HepG2 (cell line): ENCODE data around the gene SGIP1. TPM values are rescaled to one million over a fixed set of nuclear protein-coding genes. Genes with fewer than 3 reads are reported as not detected.

Source experiments
- ARID5B ChIP-seq: IDR thresholded peaks from 2 replicates; pipeline ENCODE4 v1.4.0; 2020; ENCODE audit warnings: mild to moderate bottlenecking, missing genetic modification reagents
- CREB1 ChIP-seq, 2 experiments: fragments of 450-650 bp in 1 of 2; IDR thresholded peaks; 2 replicates each; pipeline ENCODE4 v1.6.1; 2016 to 2017; ENCODE audit warnings: control low read depth in 1 of 2, mild to moderate bottlenecking in 1 of 2, missing compliant biosample characterization in 1 of 2, missing genetic modification characterization in 1 of 2
- FOSL2 ChIP-seq: sonication (generic); formaldehyde crosslinking; IDR thresholded peaks from 2 replicates; pipeline ENCODE4 v1.4.0; 2020; ENCODE audit warnings: missing genetic modification reagents
- FOXA3 ChIP-seq: IDR thresholded peaks from 2 replicates; pipeline ENCODE4 v1.6.1; 2016; ENCODE audit warnings: missing genetic modification reagents, missing compliant biosample characterization
- NFKBIZ ChIP-seq: IDR thresholded peaks from 2 replicates; pipeline ENCODE4 v1.6.1; 2018; ENCODE audit warnings: missing genetic modification reagents, missing compliant biosample characterization
- RARA ChIP-seq: IDR thresholded peaks from 2 replicates; pipeline ENCODE4 v1.6.1; 2016; ENCODE audit warnings: missing genetic modification reagents, missing compliant biosample characterization
- SOX5 ChIP-seq: IDR thresholded peaks from 2 replicates; pipeline ENCODE4 v1.6.1; 2016; ENCODE audit warnings: borderline replicate concordance
- TBX3 ChIP-seq: fragments of 450-650 bp; IDR thresholded peaks from 2 replicates; pipeline ENCODE4 v1.6.1; 2017; ENCODE audit warnings: antibody characterized with exemption, mild to moderate bottlenecking, inconsistent platforms, borderline replicate concordance
- TCF7L2 ChIP-seq: IDR thresholded peaks from 2 replicates; pipeline ENCODE4 v1.6.1; 2011; ENCODE audit warnings: mild to moderate bottlenecking, low read depth, low read length, moderate library complexity
- YEATS2 ChIP-seq: sonication (generic); formaldehyde crosslinking; IDR thresholded peaks from 2 replicates; pipeline ENCODE4 v1.4.0; 2020; ENCODE audit warnings: missing genetic modification reagents, borderline replicate concordance
- ZBTB38 ChIP-seq: sonication (generic); formaldehyde crosslinking; IDR thresholded peaks from 2 replicates; pipeline ENCODE4 v1.5.1; 2020; ENCODE audit warnings: mild to moderate bottlenecking, missing genetic modification reagents
- ZNF382 ChIP-seq: sonication (generic); formaldehyde crosslinking; IDR thresholded peaks from 2 replicates; pipeline ENCODE4 v1.5.0; 2020; ENCODE audit warnings: missing genetic modification reagents, mild to moderate bottlenecking, borderline replicate concordance
- ZNF407 ChIP-seq: sonication (generic); formaldehyde crosslinking; IDR thresholded peaks from one replicate; pipeline ENCODE4 v1.5.1; 2020; ENCODE audit warnings: mild to moderate bottlenecking, missing genetic modification reagents; ENCODE audit errors: not compliant biosample characterization
- polyA plus RNA-seq, 8 experiments: library from polyadenylated mRNA; depleted of rRNA in 3 of 8; stranded (reverse) in 7 of 8; unstranded in 1 of 8; fragments of >200 nt; fragmentation: Illumina TruSeq in 4 of 8; extraction: Trizol in 4 of 8; gene quantifications; 2 replicates each; pipeline versions ENCODE4 v1.2.1 to v1.2.3, GENCODE V29; 2011 to 2016; ENCODE audit warnings: low read depth in 4 of 8, missing spikeins in 1 of 8, mixed read lengths in 1 of 8; ENCODE audit not compliant: insufficient read depth in 1 of 8
- total RNA-seq, 5 experiments: library from RNA; depleted of rRNA; stranded (reverse); fragments of >200 nt; fragmentation: Illumina TruSeq; extraction: Trizol; gene quantifications; 2 replicates each; pipeline ENCODE4 v1.2.3, GENCODE V29; 2016; ENCODE audit warnings: low read depth in 1 of 5
- TF ChIP-seq, protein P1 (sequence below): sonication (generic); formaldehyde crosslinking; IDR thresholded peaks from 2 replicates; pipeline ENCODE4 v1.4.0; 2020; ENCODE audit warnings: mild to moderate bottlenecking, missing genetic modification reagents

Gene SGIP1
- total and polyA plus RNA-seq, 2 of the 13 experiments (the other 11 are each of a cell fraction or from before 2014, with no cell fraction given), result not detected

DNA sequence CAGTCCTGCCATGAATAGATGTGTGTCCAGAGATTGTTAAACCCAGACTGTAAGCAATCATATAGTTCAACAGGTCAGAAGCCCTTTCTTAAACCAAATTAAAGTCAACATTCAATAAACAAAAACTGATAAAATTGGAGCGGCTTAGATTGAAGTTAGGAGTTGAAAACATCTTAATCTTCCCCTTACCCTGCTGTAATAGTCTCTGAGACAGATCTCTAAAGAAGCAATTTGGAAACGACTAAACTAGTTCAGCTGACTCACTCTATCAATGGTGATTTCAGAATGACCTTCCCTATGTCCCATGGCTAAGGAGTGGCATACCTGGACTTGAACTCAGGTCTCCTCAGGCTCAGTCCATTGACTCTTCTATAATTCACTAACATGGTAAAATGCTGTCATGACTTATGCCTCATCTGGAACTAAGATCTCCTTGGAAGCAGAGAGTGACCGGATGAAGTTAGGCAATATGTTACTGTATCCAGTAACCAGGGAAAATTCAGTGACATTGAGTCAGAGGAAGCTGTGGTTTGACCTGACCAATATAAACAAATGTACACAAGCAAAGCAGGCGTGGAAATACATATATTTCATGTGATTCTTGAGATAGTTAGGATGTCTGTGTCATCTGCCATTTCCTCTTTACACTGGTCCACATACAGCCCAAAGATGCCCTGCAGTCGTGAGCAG lies 30.1 kb downstream of the SGIP1 start (continued):
- no peak for TF ChIP-seq TCF7L2
- no peak for TF ChIP-seq ZNF382 (CRISPR knock-in tag)
- no peak for TF ChIP-seq NFKBIZ (CRISPR knock-in tag)
- TF ChIP-seq TBX3, result peak; percentile 29; the same call in 1 of the 2 replicates
- TF ChIP-seq ZNF407, result no peak
- no peak for TF ChIP-seq CREB1 (IDR thresholded peaks at IDR 0.05)
- TF ChIP-seq CREB1 (CRISPR knock-in tag; IDR thresholded peaks at IDR 0.05), result peak; percentile 49; the same call in 1 of the 2 replicates
- peak; percentile 43 for TF ChIP-seq ARID5B
- TF ChIP-seq, protein P1, sequence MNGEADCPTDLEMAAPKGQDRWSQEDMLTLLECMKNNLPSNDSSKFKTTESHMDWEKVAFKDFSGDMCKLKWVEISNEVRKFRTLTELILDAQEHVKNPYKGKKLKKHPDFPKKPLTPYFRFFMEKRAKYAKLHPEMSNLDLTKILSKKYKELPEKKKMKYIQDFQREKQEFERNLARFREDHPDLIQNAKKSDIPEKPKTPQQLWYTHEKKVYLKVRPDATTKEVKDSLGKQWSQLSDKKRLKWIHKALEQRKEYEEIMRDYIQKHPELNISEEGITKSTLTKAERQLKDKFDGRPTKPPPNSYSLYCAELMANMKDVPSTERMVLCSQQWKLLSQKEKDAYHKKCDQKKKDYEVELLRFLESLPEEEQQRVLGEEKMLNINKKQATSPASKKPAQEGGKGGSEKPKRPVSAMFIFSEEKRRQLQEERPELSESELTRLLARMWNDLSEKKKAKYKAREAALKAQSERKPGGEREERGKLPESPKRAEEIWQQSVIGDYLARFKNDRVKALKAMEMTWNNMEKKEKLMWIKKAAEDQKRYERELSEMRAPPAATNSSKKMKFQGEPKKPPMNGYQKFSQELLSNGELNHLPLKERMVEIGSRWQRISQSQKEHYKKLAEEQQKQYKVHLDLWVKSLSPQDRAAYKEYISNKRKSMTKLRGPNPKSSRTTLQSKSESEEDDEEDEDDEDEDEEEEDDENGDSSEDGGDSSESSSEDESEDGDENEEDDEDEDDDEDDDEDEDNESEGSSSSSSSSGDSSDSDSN, result no peak
- TF ChIP-seq ZBTB38 (CRISPR knock-in tag), result no peak
- no peak for TF ChIP-seq YEATS2
- TF ChIP-seq FOSL2, result peak; percentile 87
- TF ChIP-seq SOX5 (CRISPR knock-in tag), result peak; percentile 18; the same call in 1 of the 2 replicates
- peak; percentile 58 for TF ChIP-seq RARA
- TF ChIP-seq FOXA3 (CRISPR knock-in tag), result peak; percentile 58; the same call in 1 of the 2 replicates
